Adrenal gland (tissue), 12 donors: Measurements from ENCODE around the gene HSD17B12. TPM values are rescaled to one million over a fixed set of nuclear protein-coding genes. Genes with fewer than 3 reads are reported as not detected.

Source experiments
- DNase-seq, 7 donors: peaks; one replicate each; pipeline ENCODE4 v3.0.0-alpha.2; 2019 to 2020
- H3K27ac ChIP-seq, 5 donors: fragments of 200-600 bp; sonication (generic) in 4 of 5; 1 replicate in 3 of 5; 2 replicates in 2 of 5; pipeline versions ENCODE4 v1.5.1 to v1.8.0; 2016 to 2020; ENCODE audit warnings: mild to moderate bottlenecking in 1 of 5
- H3K27me3 ChIP-seq: fragments of 200-600 bp; 2 replicates; pipeline ENCODE4 v1.8.0; 2021
- H3K36me3 ChIP-seq, 2 donors: fragments of 200-600 bp; replicated peaks in 1 of 2; 1 replicate in 1 of 2; 2 replicates in 1 of 2; pipeline versions ENCODE4 v1.5.1 to v1.8.0; 2018 to 2022
- H3K4me1 ChIP-seq, 2 donors: fragments of 200-600 bp; replicated peaks in 1 of 2; 1 replicate in 1 of 2; 2 replicates in 1 of 2; pipeline versions ENCODE4 v1.5.1 to v1.8.0; 2018 to 2021
- H3K4me3 ChIP-seq, 4 donors: fragments of 200-600 bp; sonication (generic) in 3 of 4; one replicate each; pipeline ENCODE4 v1.5.1; 2016 to 2018
- H3K9me3 ChIP-seq, 3 donors: fragments of 200-600 bp; sonication (generic) in 1 of 3; replicated peaks in 1 of 3; 1 replicate in 2 of 3; 2 replicates in 1 of 3; pipeline versions ENCODE4 v1.5.1 to v1.8.0; 2016 to 2021
- POLR2A ChIP-seq, 2 donors: fragments of 450-650 bp; IDR thresholded peaks; one replicate each; pipeline ENCODE4 v1.6.1; 2017; ENCODE audit warnings: antibody characterized with exemption in 2 of 2, mild to moderate bottlenecking in 2 of 2, moderate library complexity in 1 of 2
- WGBS, 4 donors: extraction: QIAGEN DNeasy Blood & Tissue Kit in 2 of 4; methylation state at CpG; one replicate each; pipeline versions ENCODE4 v1.1.5 to v1.1.7; 2013 to 2017; 5-methylcytosine and 5-hydroxymethylcytosine counted together
- intact Hi-C, 2 donors: fragments of 100-400 bp; cut with DNase I; formaldehyde crosslinking; loops; one replicate each; pipeline versions ENCODE4 v1.14.1 to v1.15.0; 2022 to 2023
- polyA plus RNA-seq, 3 donors: library from polyadenylated mRNA; stranded (reverse); fragments of 200-250 nt in 2 of 3; fragments of 350-450 nt in 1 of 3; fragmentation: Illumina TruSeq in 1 of 3; extraction: RNeasy Lipid Tissue Mini Kit (QIAGEN cat#74804) in 1 of 3; gene quantifications; one replicate each; pipeline ENCODE4 v1.2.3, GENCODE V29; 2013 to 2014
- total RNA-seq, 9 donors: library from RNA; depleted of rRNA in 4 of 9; stranded (reverse); fragments of >200 nt in 4 of 9; fragments of 120-200 nt in 1 of 9; fragmentation: NEBNext Ultra II Directional in 1 of 9; extraction: Animal tissue kit (Norgen Biotek cat#: 25700) in 1 of 9; gene quantifications; one replicate each; pipeline versions ENCODE4 v1.1.0 to v1.2.4, GENCODE V29; 2013 to 2023
- TF ChIP-seq, protein P1 (sequence below), 6 experiments: fragments of 450-650 bp in 4 of 6; fragments of 200-600 bp in 2 of 6; sonication (generic) in 1 of 6; IDR thresholded peaks; 1 replicate in 5 of 6; 2 replicates in 1 of 6; pipeline versions ENCODE4 v1.5.1 to v1.8.0; 2016 to 2021; ENCODE audit warnings: antibody characterized with exemption in 6 of 6, mild to moderate bottlenecking in 2 of 6, moderate library complexity in 1 of 6
- donor health status: healthy with polysubstance abuse.
- donor health status: Bipolar disorder and iron deficiency.
- donor health status: DM: yes; HTN: yes; CAD: no.
- donor health status: DM: no; HTN: no; CAD: no.
- donor health status: DM: no; HTN: no; CAD: no.
- donor health status: DM: yes; HTN: yes; CAD: no.

Gene HSD17B12
- total and polyA plus RNA-seq, 12 donors, result 37.1 to 342 (median 94.6) TPM

DNA sequence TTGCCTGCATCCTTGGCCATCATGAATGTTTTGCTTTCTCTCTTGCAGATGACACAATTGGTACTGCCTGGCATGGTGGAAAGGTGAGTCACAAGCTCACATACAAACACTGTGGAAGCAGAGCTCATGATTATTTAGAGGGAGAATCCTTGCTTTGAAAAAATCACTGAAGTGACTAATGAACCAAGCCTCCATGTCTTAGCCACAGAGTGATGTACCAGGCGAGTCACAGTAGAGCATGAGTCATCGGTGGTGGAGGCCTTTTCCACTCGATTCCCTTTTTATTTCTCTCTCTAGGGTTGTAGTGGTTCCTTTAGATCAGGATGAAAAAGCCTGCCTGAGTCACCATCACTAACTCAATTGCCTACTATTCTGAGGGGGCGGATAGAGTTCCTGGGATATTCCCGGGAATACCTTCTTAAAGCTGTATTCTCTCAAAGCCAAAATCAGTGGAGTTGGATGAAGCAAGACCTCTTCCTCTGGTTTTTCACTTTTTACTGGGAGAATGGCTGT, 150.4 kb downstream of the HSD17B12 start:
- no peak overlapping the region for H3K4me3 ChIP-seq
- intact Hi-C loops, result no loop called here
- WGBS, 4 donors, result 31 to 43% (median 39%) methylated on average over 5 of the region's 5 CpGs
- peak; percentile 66 to 87 (median 83) for DNase-seq
- peaks cover 0 to 13% of the 10 kb centered on the region in 2 donors for H3K4me1 ChIP-seq
- no peaks in the 10 kb centered on the region for H3K9me3 ChIP-seq
- no peaks in the 10 kb centered on the region for H3K27me3 ChIP-seq
- H3K27ac ChIP-seq, result peak overlapping the region in 3 of 5 donors; percentile 40 to 76 (median 75)
- TF ChIP-seq POLR2A (IDR thresholded peaks at IDR 0.05), result no peak
- TF ChIP-seq, protein P1, sequence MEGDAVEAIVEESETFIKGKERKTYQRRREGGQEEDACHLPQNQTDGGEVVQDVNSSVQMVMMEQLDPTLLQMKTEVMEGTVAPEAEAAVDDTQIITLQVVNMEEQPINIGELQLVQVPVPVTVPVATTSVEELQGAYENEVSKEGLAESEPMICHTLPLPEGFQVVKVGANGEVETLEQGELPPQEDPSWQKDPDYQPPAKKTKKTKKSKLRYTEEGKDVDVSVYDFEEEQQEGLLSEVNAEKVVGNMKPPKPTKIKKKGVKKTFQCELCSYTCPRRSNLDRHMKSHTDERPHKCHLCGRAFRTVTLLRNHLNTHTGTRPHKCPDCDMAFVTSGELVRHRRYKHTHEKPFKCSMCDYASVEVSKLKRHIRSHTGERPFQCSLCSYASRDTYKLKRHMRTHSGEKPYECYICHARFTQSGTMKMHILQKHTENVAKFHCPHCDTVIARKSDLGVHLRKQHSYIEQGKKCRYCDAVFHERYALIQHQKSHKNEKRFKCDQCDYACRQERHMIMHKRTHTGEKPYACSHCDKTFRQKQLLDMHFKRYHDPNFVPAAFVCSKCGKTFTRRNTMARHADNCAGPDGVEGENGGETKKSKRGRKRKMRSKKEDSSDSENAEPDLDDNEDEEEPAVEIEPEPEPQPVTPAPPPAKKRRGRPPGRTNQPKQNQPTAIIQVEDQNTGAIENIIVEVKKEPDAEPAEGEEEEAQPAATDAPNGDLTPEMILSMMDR (IDR thresholded peaks at IDR 0.05), result no peak
- no peaks in the 10 kb centered on the region for H3K36me3 ChIP-seq

DNA sequence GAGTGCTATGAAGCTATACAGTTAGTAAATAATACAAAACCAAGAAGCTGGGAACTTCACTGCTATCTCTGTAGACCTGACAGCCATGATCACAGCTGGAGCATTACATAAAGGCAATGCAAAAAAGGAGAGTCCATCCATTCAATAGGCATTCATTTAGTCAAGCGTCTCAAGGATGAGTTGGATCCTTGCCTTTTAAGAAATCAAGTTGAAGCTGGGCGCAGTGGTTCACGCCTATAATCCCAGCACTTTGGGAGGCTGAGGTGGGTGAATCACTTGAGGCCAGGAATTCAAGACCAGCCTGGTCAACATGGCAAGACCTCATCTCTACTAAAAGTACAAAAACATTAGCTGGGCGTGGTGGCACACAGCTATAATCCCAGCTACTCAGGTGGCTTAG, 152.0 kb downstream of the HSD17B12 start:
- no peak overlapping the region for H3K4me3 ChIP-seq
- H3K27ac ChIP-seq, result no peak overlapping the region
- peaks cover 0 to 13% of the 10 kb centered on the region in 2 donors for H3K4me1 ChIP-seq
- intact Hi-C loops, result no loop called here
- WGBS, 4 donors, result 92 to 98% (median 96%) methylated on average over 4 of the region's 4 CpGs
- DNase-seq, result no peak
- no peaks in the 10 kb centered on the region for H3K36me3 ChIP-seq
- no peak for TF ChIP-seq POLR2A (IDR thresholded peaks at IDR 0.05)
- TF ChIP-seq, protein P1 (IDR thresholded peaks at IDR 0.05), result no peak
- no peaks in the 10 kb centered on the region for H3K9me3 ChIP-seq
- H3K27me3 ChIP-seq, result no peaks in the 10 kb centered on the region

DNA sequence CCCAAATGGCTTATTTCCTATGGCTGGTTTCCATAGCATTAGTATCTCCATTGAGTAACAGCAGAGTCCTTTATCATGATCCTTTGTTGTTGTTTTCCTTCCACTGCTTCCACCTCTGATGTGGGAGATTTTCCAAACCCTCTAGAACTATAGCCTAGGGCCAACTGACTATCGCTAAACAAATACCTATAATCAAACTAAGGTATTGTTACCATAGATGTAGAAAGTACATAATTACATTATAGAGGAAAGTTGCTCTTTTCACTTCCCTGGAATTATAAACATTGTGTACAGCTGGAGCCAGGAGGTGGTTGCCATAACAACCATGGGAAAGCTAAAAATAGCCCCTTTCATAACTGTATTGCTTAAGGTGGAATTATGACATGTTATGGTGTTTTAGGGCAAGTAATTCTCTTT, 153.1 kb downstream of the HSD17B12 start:
- Histone ChIP-seq H3K9me3 (no peaks in the 10 kb centered on the region), H3K27me3 (no peaks in the 10 kb centered on the region), H3K36me3 (no peaks in the 10 kb centered on the region), H3K4me1 (peaks cover 0 to 13% of the 10 kb centered on the region in 2 donors), H3K4me3 (no peak overlapping the region), H3K27ac (no peak overlapping the region)
- no peak for DNase-seq
- WGBS, 4 donors, result 71 to 86% (median 79%) methylated on average over 1 of the region's 1 CpG
- TF ChIP-seq, protein P1 (IDR thresholded peaks at IDR 0.05), result no peak
- intact Hi-C loops, result no loop called here

DNA sequence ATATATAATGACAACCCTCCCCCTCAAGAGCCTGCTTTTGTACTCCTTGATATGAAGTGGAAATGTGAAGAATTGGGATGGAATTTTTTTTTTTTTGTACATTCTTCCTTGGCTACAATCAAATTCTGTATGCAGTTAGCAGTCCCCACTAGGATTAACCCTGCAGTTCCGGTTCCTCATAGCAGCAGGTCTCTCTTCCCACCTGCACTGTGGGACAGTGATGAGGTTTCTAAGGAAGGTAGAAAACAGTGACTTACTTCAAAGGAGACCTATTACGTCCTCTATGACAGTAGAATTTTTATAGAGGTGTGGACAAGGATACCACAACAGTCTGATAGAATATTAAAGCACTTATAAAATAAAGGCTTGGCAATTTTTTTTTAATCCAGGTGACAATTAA, 153.7 kb downstream of the HSD17B12 start:
- DNase-seq, result no peak
- Histone ChIP-seq H3K27ac (peak overlapping the region in 1 of 5 donors; percentile 22), H3K4me3 (no peak overlapping the region), H3K27me3 (no peaks in the 10 kb centered on the region), H3K9me3 (no peaks in the 10 kb centered on the region), H3K36me3 (peaks cover 0 to 3% of the 10 kb centered on the region in 2 donors), H3K4me1 (peaks cover 0 to 13% of the 10 kb centered on the region in 2 donors)
- WGBS, 4 donors, result 85 to 93% (median 91%) methylated on average over 2 of the region's 2 CpGs
- TF ChIP-seq POLR2A (IDR thresholded peaks at IDR 0.05), result no peak
- TF ChIP-seq, protein P1 (IDR thresholded peaks at IDR 0.05), result no peak
- intact Hi-C loops, result no loop called here
